ENCODE results near the gene PRDM16.

Gene PRDM16

DNA sequence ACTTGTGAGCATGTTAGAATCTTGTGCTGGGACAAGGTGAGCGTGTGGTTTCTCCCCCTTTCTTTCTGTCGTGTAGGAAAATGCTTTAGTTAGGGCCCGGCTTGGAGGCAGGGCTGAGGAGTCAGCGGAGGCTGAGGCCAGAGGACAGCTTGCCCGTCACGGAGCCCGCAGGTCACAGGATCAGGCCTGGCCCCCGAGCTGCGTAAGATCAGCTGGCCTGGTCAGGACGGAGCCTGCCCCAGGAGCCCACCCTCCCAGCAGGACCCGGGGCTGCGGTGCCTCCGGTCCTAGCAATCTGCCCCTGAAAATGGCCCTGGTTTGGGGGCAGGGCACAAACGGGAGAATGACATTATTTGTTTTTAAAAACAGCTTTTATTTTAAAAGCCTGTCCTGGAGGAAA lies 52.0 kb downstream of the PRDM16 start:
- DNase-seq (ENCODE audit: low spot score), result no peak
- no peak for FAIRE-seq

DNA sequence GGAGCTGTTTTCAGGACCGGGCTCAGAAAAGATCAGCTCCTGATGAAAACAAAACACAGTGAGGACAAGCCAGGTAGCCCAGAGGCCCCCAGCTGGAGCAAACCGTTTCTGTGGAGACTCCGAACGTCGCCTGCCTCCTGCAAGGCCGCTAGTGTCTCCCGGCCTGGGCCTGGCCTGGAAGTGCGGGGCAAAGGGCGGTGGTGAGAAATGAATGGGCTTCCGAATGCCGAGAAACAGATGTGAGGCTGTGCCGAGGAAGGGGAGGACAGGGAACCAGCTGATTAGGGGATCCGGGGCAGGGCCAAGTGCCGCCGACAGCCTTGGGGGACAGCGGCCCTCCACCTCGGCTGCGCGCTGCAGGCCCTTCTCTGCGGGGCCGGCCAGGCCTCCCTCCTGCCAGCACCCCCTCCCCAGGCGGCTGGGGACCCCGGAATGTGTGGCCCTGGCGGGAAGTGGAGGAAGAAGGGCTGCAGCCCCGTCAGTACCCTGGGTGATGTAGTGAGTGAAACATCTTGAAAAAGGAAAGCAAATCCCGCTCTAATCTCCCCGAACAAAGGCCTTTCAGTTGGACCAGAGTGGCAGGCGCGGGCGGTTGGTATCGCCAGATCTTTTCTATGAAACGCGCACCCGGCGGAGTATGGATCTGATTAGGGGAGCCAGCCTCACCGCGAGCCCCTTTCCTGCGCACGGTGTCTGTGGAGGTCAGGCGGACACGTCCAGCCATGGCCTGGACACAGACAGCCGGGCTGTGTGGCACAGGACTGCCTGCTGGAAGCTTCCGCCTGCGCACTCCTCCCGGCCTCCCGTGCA lies 52.6 kb downstream of the PRDM16 start:
- no peak for FAIRE-seq
- DNase-seq (ENCODE audit: low spot score), result no peak

DNA sequence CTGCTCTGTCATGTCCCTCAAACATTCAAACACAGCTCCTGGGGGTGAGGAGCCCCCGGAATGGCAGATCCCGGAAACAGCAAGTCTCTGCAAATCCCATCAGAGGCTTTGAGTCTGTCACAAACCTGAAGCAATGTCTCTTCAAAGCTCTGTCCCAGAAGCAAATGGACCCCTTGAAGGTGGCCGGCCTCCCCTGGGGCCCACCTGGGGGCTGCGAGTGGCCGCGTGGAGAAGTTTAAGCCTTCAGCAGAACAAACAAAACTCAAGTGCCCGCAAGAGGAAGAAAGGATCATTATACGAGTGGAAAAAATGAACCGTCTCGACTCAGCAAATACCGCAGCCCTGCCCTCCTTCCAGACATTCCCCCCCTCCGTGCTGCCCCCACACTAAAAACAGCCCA lies 53.3 kb downstream of the PRDM16 start:
- DNase-seq (ENCODE audit: low spot score) (no peak), FAIRE-seq (no peak)

GRCh38 chr1:3124246-3124645 lies 55.2 kb downstream of the PRDM16 start:
- DNase-seq (ENCODE audit: low spot score) (no peak), FAIRE-seq (no peak)

DNA sequence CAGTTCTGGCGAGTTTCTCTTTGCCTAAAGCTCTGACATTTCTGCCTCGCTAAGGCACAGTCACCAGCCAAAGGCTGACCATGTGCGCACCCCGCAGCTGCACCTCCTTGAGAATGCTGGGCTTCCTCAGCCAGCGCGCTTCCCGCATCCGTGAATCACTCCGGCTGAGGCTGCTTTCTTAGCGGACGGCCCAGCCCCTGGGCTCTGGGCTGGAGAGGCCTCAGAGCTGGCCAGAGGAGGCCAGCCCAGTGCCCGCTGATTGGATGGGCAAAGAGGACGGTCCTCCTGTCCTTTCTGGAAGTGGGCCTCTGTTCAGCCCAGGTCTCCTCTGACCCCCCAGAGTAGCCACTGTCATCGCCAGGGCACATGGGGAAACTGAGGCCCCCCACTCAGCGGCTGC lies 56.1 kb downstream of the PRDM16 start:
- DNase-seq (ENCODE audit: low spot score) (no peak), FAIRE-seq (no peak)

DNA sequence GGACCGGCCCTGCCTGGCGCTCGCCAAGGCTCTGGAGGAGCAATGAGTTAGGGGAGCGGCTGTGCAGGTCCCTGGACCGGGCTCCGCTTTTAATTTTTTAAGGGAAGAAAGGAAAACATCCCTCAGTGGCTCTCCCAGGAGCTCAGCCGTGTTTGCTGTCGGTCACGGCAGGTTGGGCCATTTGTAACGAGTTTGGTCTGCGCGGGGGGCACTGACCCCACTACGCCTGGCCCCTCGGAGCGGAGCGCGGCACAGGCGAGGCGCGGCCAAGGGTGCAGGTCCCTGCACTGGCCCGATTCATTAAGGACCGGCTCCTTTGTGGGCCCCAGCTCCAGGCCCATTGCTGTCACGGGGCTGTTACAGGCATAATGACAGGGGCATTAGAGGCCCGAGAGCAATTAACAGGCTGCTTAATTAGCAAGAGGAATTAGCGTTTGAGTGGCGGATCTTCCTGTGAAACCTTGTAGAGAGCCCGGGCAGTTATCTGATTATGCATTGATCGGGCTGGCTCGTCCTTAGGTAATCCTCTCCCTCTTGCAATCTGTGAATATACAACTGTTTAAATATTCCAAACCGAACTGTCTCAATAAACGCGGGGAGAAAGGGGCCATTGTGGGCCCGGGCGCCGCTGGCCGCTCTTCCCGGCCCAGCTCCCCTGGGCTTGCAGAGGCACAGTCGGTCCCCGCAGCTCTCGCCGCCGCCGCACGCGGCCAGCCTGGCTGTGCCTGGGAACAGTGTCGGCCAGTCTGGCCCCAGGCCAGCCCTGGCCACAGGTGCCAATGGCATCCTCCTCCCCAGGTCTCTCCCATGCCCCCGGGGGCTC lies 56.8 kb downstream of the PRDM16 start:
- no peak for DNase-seq (ENCODE audit: low spot score)
- FAIRE-seq, result no peak

DNA sequence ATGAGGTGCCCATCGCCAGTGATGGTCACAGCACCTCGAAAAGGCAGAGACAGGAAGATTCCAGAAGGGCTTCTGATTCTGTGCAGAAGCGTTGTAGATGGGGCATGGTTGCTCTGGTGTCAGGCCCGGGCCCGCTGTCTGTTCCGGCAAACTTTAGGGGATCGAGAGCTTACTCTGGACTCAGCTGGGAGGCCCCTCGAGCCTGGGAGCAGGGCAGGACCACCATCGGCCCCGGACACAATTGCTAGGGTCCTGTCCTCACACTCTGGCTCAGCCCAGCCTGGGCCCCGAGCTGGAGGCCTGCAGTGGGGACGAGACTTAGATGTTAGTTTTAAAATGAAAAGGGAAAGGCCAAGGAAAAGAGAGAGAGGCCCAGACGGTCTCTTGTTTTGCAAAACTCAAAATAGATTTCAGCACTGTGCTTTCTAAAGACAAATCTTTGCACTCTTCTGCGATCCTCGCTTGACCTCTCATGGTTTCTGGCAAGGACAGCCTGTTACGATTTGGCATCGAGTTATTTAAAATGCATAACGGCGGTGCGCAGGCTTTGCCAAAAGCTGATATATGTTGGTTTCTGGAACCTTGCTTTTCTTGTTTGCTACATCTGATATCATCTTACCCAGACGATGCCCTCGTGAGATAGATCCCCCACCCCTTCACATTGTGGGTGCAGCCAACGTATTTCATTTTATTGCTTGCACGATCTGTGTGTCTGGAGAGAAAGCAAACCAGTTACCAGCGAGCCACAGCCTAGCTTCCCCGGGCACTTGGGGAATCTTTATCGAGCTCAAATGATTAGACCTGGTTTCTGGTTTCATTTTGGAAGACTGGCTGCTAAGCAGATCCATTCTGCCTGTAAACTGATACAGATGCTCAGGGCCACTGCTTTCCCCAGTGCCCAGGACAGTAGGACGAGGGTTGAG lies 58.0 kb downstream of the PRDM16 start:
- no peak for DNase-seq (ENCODE audit: low spot score)
- FAIRE-seq, result no peak

- no peak for DNase-seq (ENCODE audit: low spot score)
- FAIRE-seq, result no peak
These were observed 58.7 kb downstream of the PRDM16 start for GRCh38 chr1:3127738-3128137.

DNA sequence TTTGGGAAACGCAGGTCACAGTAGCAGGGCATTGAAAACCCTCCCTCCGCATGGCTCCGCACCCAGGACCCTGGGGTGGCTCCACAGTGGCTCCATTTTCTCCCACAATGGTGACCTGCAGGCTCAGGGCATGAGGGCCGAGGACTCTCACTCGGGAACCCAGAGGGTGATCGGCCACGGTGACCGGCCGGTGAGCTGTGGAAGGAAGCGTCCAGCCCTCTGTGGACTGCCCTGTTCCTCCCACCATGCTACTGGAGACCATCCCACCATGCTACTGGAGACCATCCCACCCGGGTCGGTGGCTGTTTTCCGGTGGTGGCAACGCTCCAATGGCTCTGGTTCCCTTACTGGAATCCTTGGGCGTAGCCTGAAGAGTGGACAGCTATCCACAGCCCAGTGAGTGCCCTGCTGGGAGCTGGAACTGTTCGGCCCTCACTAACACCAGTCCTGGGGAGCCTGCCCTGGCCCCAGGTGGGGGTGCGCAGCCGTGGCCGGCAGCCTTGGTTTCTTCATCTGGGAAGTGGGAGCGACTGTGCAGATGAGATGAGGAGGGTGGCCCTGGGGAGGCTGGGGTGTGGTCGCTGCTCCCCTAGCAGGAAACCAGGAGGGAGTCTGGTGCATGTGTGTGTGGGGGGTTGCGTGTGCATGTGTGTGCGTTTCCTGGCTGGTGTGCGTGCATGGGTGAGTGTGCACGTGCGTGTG lies 59.6 kb downstream of the PRDM16 start:
- no peak for DNase-seq (ENCODE audit: low spot score)
- FAIRE-seq, result no peak

GRCh38 chr1:3129133-3129490 lies 60.1 kb downstream of the PRDM16 start:
- DNase-seq (ENCODE audit: low spot score) (no peak), FAIRE-seq (no peak)

DNA sequence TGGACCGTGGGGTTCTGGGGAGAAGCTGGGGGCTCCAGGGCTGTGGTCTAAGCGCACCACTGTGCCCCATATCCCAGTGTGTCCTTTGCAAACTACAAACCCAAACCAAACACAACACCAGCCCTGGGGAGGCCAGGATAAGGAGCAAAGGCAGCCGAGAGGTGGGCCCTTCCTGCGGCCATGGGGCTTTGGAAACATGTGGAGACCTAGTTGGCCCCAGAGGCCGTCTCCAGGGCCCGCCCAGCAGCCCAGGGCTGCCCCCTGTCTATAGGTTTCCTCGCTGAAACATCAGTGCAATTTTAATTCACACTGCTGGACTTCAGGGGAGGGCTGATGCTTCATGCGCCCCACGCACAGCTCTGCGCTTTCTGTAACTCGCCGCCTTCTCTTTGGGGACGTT lies 61.3 kb downstream of the PRDM16 start:
- FAIRE-seq (no peak), DNase-seq (ENCODE audit: low spot score) (no peak)

DNA sequence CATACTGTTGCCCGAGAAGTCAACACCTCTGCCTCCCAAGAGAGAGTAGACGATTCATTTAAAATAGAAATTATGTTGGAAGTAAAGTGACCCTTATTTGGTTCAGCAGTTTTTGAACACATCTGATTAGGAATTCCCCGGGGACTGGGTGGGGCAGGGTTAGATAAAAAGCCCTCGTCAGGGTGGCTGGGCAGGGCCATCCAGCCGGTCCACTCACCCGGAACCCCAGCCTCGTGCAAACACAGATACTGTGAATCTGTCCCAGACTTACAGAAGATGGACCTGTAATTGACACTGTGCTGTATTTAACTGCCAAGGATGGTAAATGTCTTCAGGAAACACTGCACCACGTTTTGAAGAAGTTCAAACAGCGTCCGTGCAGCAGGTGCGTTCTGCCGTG lies 63.7 kb downstream of the PRDM16 start:
- DNase-seq (ENCODE audit: low spot score) (no peak), FAIRE-seq (no peak)

GRCh38 chr1:3133686-3134085 lies 64.7 kb downstream of the PRDM16 start:
- DNase-seq (ENCODE audit: low spot score) (no peak), FAIRE-seq (no peak)

DNA sequence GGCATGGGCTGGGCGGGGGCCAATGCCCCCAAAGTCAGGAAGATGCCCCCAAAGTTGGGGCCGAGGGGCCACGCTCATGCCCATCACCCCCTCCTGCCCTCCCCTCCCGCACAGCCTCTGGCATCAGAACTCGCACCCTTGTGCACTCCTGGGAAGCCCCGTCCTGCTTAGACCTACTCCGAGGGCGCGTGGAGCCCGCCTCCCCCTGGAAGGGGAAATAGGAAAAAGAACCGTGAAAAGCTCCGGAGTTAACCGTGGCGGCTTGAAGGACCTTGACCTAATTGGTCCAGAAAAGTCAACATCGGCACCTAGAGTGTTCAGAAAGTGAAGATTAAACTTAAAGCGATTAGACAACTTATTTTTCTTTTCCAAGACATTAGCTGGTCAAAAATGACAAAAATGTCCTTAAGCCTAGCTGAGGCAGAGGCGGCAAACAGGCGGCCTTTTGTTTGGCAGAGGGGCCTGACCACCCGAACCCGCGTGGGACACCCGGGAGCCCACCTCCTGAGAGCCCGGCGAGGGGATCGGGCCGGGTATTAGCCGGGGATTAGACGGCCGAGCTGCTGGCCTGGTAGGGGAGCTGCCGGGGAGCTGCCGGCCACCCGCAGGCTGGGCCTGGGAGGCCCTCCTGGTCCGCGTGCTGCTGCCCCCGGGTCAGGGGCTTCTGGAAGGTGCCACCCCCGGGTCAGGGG lies 65.5 kb downstream of the PRDM16 start:
- DNase-seq (ENCODE audit: low spot score) (no peak), FAIRE-seq (no peak)

GRCh38 chr1:3135073-3135702 lies 66.2 kb downstream of the PRDM16 start:
- DNase-seq (ENCODE audit: low spot score) (no peak), FAIRE-seq (no peak)

GRCh38 chr1:3135744-3136455 lies 66.9 kb downstream of the PRDM16 start:
- DNase-seq (ENCODE audit: low spot score) (no peak), FAIRE-seq (no peak)

DNA sequence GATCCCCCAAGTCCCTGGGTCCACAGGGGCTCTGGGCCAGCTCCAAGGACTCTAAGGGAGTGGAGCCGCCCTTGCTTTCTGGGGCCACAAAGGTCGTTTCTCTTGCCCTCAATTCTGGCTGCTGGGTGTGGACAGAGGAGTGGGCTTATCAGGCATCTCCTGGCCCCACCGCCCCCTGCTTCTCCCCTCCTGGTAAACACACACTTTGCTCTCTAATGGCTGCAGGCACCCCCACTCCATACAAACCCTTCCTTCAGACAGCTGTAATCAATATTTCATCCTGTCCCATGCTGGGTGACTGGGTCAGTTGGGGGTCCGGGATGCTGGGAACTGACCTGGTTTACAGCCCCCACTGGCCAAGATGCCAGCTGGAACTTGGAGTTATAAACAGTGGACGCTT lies 67.5 kb downstream of the PRDM16 start:
- DNase-seq (ENCODE audit: low spot score) (no peak), FAIRE-seq (no peak)

DNA sequence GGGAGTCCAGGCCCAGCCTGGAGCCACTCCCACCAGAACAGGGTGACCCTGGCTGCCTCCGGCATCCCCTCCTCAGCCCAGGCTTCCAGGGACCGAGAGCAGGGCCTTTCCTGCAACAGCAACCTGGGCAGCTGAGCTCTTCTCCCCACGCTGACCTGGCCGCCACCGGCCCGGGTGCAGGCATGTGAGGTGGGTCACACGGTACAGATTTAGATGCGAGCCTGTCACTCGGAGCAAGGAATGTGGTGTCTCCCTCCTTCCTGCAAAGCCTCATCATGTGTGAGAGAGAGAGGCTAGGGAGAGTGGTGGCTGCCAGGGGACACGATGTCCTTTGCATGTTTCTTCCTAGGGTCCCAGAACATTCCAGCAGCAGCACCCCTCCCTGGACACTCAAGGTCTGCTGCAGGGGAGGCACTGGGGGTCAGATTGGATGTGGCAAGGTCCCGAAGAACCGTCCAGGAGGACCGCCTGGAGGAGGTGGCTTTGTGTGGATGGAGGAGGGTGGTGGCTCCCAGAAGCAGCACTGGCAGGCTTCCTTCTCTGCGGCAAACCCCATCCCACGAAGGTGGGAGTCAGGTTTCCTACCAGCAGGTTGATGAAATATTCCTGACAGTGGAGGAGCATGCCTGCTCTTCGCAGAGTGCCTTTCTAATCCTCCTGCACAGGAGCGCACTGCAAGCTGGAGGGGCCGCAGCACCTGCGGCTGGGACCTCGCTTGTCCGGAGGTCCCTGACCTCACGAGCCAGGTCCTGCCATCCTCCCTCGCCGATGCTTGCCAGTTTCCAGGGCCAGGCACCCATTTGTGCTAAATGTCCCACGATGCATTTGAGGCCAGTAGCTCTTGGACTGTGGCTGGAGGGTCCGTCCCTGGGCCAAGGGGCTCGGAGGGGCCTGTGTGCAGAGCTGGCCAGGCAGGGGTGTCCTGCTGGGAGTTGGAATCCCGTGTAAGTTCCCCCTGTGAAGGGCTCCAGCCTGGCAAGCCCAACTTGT lies 68.4 kb downstream of the PRDM16 start:
- no peak for FAIRE-seq

More for the DNA sequence above, 68.4 kb downstream of the PRDM16 start:
- DNase-seq (ENCODE audit: low spot score), result no peak

All from urothelium cell line (cell line).